ENCODE results near the gene BCL11A. TPM values are rescaled to one million over a fixed set of nuclear protein-coding genes. Genes with fewer than 3 reads are reported as not detected.

BCL11A gene
- polyA plus RNA-seq, 1 donor (not counting 4 experiments of a cell fraction or from before 2014, with no cell fraction given): 5.0 TPM

DNA sequence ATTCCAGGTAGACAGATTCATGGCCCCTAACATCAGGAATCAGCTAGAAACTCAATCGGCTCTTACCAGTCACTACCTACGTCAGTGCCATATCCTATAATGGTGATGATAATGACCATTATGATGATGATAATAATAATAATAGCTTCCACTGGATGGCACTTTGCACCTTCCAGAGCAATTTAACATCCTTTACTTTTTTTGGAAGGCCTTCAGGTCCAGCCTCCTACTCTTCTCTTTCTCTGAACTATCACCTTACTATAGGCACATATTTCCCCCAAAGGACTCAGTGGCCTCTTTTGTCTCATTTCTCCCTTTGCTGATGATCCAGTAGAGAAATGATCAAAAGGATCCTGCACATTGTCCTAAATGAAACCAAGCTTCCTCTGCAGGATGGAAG lies 56.0 kb downstream of the BCL11A start:
- H3K27me3 ChIP-seq (ENCODE audit: control insufficient read depth, extremely low read depth, insufficient read depth, low read length): no peaks in the 10 kb centered on the region
- DNase-seq (ENCODE audit: low read depth, low spot score) (no peak), FAIRE-seq (no peak)
- no peak overlapping the region for H2AFZ ChIP-seq (ENCODE audit: control insufficient read depth, low read length)
- peaks cover 25% of the 10 kb centered on the region for H3K4me1 ChIP-seq (ENCODE audit: control insufficient read depth, extremely low read depth, insufficient read depth, low read length)
- H3K9me1 ChIP-seq (ENCODE audit: control insufficient read depth, extremely low read depth, insufficient read depth, low read length): no peaks in the 10 kb centered on the region
- no peak overlapping the region for H3K4me3 ChIP-seq (ENCODE audit: control insufficient read depth in 2 of 3, extremely low read depth in 1 of 3, insufficient read depth in 2 of 3, low read depth in 1 of 3, low read length in 3 of 3)
- H3K27ac ChIP-seq (ENCODE audit: control insufficient read depth, insufficient read depth, low read length): no peak overlapping the region
- peak in 1 of 3 experiments; percentile 10 for TF ChIP-seq CTCF (optimal IDR thresholded peaks at IDR 0.05 in 1 of 3, IDR thresholded peaks at IDR 0.05 in 1 of 3, conservative IDR thresholded peaks at IDR 0.05 in 1 of 3; ENCODE audit: extremely low read depth in 1 of 3, insufficient read depth in 2 of 3, low read length in 3 of 3)
- no peak for TF ChIP-seq EZH2 (IDR thresholded peaks at IDR 0.05; ENCODE audit: low read length)
- no peak overlapping the region for H3K4me2 ChIP-seq (ENCODE audit: control insufficient read depth, extremely low read depth, insufficient read depth, low read depth, low read length)
- no peaks in the 10 kb centered on the region for H3K79me2 ChIP-seq (ENCODE audit: control insufficient read depth, insufficient read depth, low read length)
- no peak overlapping the region for H3K9ac ChIP-seq (ENCODE audit: control insufficient read depth, extremely low read depth, insufficient read depth, low read length)
- dilution Hi-C loops (cut with MboI; ENCODE audit: extremely low pct_ligation_motif_present, low sequenced_read_pairs): no loop called here
- peaks cover 0 to 1% of the 10 kb centered on the region in 2 experiments for H3K36me3 ChIP-seq (ENCODE audit: control insufficient read depth in 2 of 2, extremely low read depth in 1 of 2, insufficient read depth in 2 of 2, low read length in 2 of 2)
- H4K20me1 ChIP-seq (ENCODE audit: control insufficient read depth, extremely low read depth, insufficient read depth, low read length): no peaks in the 10 kb centered on the region
- H3K9me3 ChIP-seq (ENCODE audit: control insufficient read depth, low read depth, low read length): no peaks in the 10 kb centered on the region

- no peak overlapping the region for H3K9ac ChIP-seq (ENCODE audit: control insufficient read depth, extremely low read depth, insufficient read depth, low read length)
- no peak overlapping the region for H3K27ac ChIP-seq (ENCODE audit: control insufficient read depth, insufficient read depth, low read length)
- dilution Hi-C loops (cut with MboI; ENCODE audit: extremely low pct_ligation_motif_present, low sequenced_read_pairs): no loop called here
- no peak overlapping the region for H3K4me2 ChIP-seq (ENCODE audit: control insufficient read depth, extremely low read depth, insufficient read depth, low read depth, low read length)
- H3K9me3 ChIP-seq (ENCODE audit: control insufficient read depth, low read depth, low read length): no peaks in the 10 kb centered on the region
- DNase-seq (ENCODE audit: low read depth, low spot score): no peak
- H3K36me3 ChIP-seq (ENCODE audit: control insufficient read depth in 2 of 2, extremely low read depth in 1 of 2, insufficient read depth in 2 of 2, low read length in 2 of 2): peaks cover 0 to 1% of the 10 kb centered on the region in 2 experiments
- H2AFZ ChIP-seq (ENCODE audit: control insufficient read depth, low read length): no peak overlapping the region
- H3K79me2 ChIP-seq (ENCODE audit: control insufficient read depth, insufficient read depth, low read length): no peaks in the 10 kb centered on the region
- H3K4me3 ChIP-seq (ENCODE audit: control insufficient read depth in 2 of 3, extremely low read depth in 1 of 3, insufficient read depth in 2 of 3, low read depth in 1 of 3, low read length in 3 of 3): no peak overlapping the region
- peaks cover 25% of the 10 kb centered on the region for H3K4me1 ChIP-seq (ENCODE audit: control insufficient read depth, extremely low read depth, insufficient read depth, low read length)
- H3K27me3 ChIP-seq (ENCODE audit: control insufficient read depth, extremely low read depth, insufficient read depth, low read length): no peaks in the 10 kb centered on the region
- no peaks in the 10 kb centered on the region for H3K9me1 ChIP-seq (ENCODE audit: control insufficient read depth, extremely low read depth, insufficient read depth, low read length)
- no peaks in the 10 kb centered on the region for H4K20me1 ChIP-seq (ENCODE audit: control insufficient read depth, extremely low read depth, insufficient read depth, low read length)
- TF ChIP-seq EZH2 (IDR thresholded peaks at IDR 0.05; ENCODE audit: low read length) (no peak), CTCF (optimal IDR thresholded peaks at IDR 0.05 in 1 of 3, IDR thresholded peaks at IDR 0.05 in 1 of 3, conservative IDR thresholded peaks at IDR 0.05 in 1 of 3; ENCODE audit: extremely low read depth in 1 of 3, insufficient read depth in 2 of 3, low read length in 3 of 3) (no peak)
- no peak for FAIRE-seq
Measured at GRCh38 chr2:60496956-60497355, 56.5 kb downstream of the BCL11A start.

Measured in keratinocyte (primary cell).